Fibroblast of skin of back (primary cell): ENCODE results near the gene PTER.

Experiments used
- DNase-seq: peaks from one replicate; pipeline ENCODE4 v3.0.0-alpha.2; 2013

PTER gene

DNA sequence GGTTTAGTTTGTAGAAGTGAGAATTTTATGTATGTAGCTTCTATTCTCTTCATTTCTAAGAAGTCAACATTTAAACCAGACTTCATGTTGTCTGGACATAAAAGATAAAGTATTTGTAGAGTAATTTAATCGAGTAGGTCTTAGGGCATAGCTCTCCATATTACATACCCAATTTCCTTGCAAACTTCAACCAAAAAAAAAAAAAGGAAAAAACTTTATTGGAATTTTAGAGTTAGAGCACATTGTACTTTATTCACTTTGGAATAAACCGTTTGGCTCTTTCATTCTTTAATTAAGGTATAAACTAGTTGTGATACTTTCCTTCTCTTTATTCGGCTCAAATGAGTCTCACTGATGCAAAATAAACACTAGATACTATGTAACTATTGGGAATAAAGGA is 36.0 kb downstream of the PTER start:
- DNase-seq = no peak

- DNase-seq = no peak
Observed at GRCh38 chr10:16477757-16478156, 40.9 kb downstream of the PTER start.

GRCh38 chr10:16478801-16479200 is 42.0 kb downstream of the PTER start:
- no peak for DNase-seq

- no peak for DNase-seq
Observed at GRCh38 chr10:16481052-16481728, 44.4 kb downstream of the PTER start.

DNA sequence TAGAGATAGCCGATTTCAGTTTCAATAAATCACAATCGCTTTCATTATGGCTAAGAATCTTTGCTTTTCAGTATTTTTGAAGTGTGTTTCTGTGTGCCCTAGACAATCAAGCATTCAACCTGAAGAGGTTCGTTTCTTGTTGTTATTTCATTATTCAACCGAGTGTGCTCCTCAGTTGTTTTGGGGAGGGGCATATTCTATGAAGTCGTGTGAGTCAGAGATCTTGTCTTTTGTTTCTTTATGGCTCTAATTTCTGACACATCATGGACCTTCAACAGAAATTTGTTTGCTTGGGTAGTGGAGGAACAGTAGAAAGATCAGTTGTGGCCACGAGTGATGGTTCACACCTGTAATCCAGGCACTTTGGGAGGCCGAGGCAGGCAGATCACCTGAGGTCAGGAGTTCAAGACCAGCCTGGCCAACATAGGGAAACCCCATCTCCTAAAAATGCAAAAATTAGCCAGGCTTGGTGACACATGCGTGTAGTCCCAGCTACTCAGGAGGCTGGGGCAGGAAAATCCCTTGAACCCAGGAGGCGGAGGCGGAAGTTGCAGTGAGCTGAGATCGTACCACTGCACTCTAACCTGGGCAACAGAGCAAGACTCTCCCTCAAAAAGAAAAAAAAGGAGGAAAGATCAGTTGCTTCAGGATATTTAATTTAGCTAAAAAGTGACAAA is 46.6 kb downstream of the PTER start:
- DNase-seq = no peak

- DNase-seq = no peak
Observed at GRCh38 chr10:16490511-16490910, 53.7 kb downstream of the PTER start.

GRCh38 chr10:16491933-16492332 is 55.1 kb downstream of the PTER start:
- DNase-seq = no peak

GRCh38 chr10:16493884-16494536 is 57.2 kb downstream of the PTER start:
- no peak for DNase-seq

DNA sequence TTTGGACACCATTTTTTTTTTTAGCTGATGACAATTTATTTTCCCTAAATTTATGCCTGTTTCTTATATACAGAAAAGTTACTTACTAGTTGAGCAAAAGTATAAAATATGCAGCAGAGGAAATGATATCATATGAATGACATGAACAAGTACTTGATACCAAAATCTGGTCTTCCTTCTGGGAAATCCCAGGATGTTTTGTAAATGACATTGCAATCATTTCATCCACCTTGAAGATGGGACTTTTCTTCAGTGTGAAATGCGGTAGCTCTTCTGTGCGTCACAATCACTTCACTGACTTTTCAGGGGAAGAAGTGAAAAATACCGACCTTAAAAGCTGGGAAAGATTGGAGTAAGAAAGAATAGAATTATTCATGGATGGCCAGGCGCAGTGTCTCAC is 61.1 kb downstream of the PTER start:
- DNase-seq = peak; percentile 24

- DNase-seq = peak; percentile 42
Observed at GRCh38 chr10:16505161-16505560, 68.4 kb downstream of the PTER start.

- peak; percentile 70 for DNase-seq
Observed at GRCh38 chr10:16509996-16510395, 73.2 kb downstream of the PTER start.

DNA sequence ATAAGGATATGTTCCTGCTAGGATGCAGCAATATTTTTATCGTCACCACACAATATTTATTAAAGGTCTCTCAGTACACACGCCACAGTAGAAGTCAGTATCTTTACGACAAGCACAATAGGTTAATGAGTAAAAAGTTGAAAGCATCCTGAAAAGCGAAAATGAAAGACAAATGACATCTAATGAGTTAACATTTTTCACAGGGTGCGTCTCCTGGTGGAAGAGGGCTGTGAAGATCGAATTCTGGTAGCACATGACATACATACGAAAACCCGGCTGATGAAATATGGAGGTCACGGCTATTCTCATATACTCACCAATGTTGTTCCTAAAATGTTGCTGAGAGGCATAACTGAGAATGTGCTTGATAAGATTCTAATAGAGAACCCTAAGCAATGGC is 74.0 kb downstream of the PTER start:
- DNase-seq = no peak

DNA sequence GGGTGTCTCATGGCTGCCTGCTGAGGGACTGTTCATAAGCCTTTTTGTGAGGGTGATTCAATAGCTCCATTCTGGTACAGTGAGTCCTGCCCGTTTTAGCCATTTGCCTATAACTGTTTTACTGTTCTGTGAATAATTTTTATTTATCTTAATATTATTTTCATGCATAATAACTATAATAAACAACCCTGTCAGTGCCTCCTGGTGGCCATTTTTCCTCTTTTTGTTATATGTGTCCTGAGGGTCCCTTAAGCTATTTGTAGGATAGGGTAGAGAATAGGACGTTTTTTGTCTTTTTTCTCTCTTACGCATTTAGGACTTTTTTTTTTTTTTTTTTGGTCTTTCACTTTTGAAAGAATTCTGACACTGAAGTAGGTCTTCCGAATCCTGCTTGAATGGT is 82.0 kb downstream of the PTER start:
- no peak for DNase-seq

DNA sequence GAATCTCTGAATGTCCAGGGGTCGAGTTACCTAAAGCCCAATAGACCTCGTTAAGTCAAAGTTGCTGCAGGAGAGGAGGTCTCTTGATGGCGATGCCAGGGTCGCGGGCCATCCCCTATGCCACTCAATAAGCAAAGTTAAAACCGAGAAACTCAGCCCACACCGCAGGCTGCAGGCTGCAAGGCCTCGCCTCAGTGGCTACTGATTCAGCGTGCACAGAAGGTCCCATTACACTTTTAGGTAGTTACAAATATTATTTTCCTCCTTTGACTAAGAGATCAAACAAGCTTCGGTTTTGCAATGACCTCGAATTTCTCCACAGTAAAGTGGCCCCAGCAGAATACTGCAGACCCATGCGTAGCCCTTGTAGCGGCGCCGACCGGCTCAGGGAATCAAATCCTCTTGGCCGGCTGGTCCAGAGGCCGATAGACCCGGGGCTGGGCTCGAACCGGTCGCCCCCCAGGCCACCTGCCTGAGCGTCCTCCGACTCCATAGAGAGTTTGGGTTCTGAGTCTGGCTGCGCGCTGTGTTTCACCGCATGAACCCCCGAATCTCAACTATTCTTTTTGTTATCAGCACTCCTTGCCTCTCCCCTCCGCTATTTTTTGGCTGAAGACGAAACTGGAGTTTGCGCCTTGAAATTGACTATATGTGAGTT is 82.6 kb downstream of the PTER start:
- no peak for DNase-seq

- no peak for DNase-seq
Observed at GRCh38 chr10:16519908-16520861, 83.4 kb downstream of the PTER start.

DNA sequence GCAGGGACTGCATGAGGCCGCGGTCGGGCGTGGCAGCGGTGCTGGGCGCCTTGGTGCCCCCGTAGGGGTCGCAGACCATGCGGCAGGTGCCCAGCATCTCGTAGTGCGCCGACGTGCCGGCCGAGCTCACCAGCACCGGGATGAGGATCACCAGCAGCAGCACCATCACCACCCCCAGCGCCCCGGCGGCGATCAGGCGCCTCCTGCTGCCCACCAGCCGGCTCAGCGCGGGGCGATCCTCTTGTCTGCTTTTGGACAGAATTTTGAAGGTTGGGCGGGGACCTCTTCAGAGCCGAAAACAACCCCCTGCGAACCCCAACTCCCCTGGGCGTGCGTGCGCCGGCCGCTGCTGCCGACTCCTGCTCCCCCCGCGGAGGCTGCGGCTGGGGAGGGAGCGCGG is 84.1 kb downstream of the PTER start:
- DNase-seq = peak; percentile 22

DNA sequence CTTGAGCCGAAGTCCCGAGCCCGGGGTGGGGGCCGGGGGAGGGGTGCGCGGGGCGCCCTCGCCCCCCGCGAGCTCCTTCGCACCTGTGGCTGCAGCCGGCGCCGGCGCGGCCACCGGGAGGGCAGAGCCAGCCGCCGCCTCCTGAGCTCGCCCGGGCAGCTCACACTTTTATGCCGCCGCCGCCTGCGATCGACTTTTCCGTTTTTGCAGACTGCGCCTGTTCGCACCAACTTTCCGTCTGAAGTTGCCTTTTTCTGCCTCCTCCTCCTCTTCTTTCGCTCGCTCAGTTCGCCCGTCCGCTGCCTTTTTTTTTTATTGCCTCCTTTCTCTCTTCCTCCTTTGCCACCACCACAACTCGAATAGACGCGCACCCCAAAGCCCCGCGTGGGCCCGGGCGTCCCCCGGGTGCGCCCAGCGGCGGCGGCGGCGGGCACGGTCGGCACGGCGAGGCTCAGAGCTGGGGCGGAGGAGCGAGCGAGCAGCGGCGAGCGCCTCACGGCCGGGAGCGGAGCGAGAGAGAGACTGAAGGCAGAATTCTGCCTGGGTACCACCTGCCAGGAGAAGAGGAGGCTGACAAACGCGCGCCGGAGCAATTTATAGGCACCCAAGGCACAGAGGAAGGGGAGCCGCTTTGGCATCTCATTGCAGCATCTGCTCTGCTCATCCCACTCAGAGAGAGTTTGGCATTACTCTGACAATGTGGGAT is 84.7 kb downstream of the PTER start, which contains the start of gene C1QL3:
TSS of gene C1QL3 (minus strand) at position 569 of the 706 bp plus-strand sequence. CDS start 814 bp downstream, outside the sequence.
- DNase-seq = peak; percentile 28

DNA sequence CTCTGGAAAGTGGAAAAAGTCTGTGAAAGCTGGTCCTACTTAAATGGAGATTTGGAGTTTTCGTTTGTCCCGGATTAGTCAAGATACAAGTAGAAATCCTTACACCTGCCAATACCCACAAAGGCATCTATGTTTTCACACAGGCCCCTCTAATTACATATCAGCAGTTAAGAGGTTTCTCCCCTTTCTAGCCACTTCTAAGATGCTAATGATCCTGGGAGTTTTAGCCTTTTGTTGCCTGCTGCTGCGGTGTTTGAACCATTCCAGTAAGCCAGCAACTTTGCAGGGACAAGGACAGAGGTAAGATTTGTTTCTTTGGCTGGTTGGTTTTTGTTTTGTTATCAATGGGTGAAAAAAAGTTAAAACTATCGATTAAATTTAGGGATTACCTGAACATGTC is 90.6 kb downstream of the PTER start:
- DNase-seq = no peak

- DNase-seq = no peak
Observed at GRCh38 chr10:16529853-16530252, 93.0 kb downstream of the PTER start.

GRCh38 chr10:16536155-16536554 is 99.3 kb downstream of the PTER start:
- no peak for DNase-seq

GRCh38 chr10:16544099-16544498 is 107.3 kb downstream of the PTER start:
- DNase-seq = no peak
